ENCODE measurements around the gene HOXB13. TPM values are rescaled to one million over a fixed set of nuclear protein-coding genes. Genes with fewer than 3 reads are reported as not detected.

Gene HOXB13
- total and polyA plus RNA-seq, 2 donors (not counting 3 experiments of a cell fraction or from before 2014, with no cell fraction given), result not detected

- no TSS peak for BruUV-seq (replicated peaks)
- H3K79me2 ChIP-seq (ENCODE audit: control insufficient read depth, insufficient read depth, low read length), result no peaks in the 10 kb centered on the region
- H3K4me3 ChIP-seq (replicated peaks in 1 of 3; ENCODE audit: insufficient read depth in 1 of 3, low read depth in 1 of 3, low read length in 3 of 3), result no peak overlapping the region
- intact Hi-C loops (cut with micrococcal nuclease) (no loop called here), dilution Hi-C loops (cut with MboI; ENCODE audit: extremely low pct_ligation_motif_present, low sequenced_read_pairs) (no loop called here)
- H3K27ac ChIP-seq (ENCODE audit: insufficient read depth, low read depth, low read length), result no peak overlapping the region
- ChIA-PET POLR2A (no interaction called here), CTCF (interaction anchor here (1.0 to 3.0 kb wide), 5 partner anchors 9 to 177 kb away, joined by 3 to 10 read pairs (median 4); no protein-coding TSS in a partner anchor)
- no peaks in the 10 kb centered on the region for H3K36me3 ChIP-seq (ENCODE audit: control insufficient read depth in 2 of 2, extremely low read depth in 1 of 2, insufficient read depth in 2 of 2, low read length in 2 of 2)
- no peaks in the 10 kb centered on the region for H3K9me1 ChIP-seq (replicated peaks; ENCODE audit: control insufficient read depth, extremely low read depth, insufficient read depth, low read length)
- FAIRE-seq (no peak), DNase-seq (ENCODE audit: low read depth, low spot score) (no peak)
- no peak overlapping the region for H2AFZ ChIP-seq (ENCODE audit: low read depth, low read length)
- H3K9me3 ChIP-seq (replicated peaks; ENCODE audit: control insufficient read depth, insufficient read depth, low read length), result no peaks in the 10 kb centered on the region
- H3K27me3 ChIP-seq (ENCODE audit: control insufficient read depth in 2 of 2, insufficient read depth in 2 of 2, low read length in 2 of 2), result peaks cover 32 to 48% of the 10 kb centered on the region in 2 experiments
- no peak for TF ChIP-seq GATA2 (IDR thresholded peaks at IDR 0.05; ENCODE audit: insufficient read depth, insufficient read length, low read depth, low read length)
- no peak for TF ChIP-seq FOS (IDR thresholded peaks at IDR 0.05; ENCODE audit: borderline replicate concordance, insufficient read depth, low read length)
- no peak for TF ChIP-seq MAX (IDR thresholded peaks at IDR 0.05; ENCODE audit: insufficient read depth, insufficient read length)
- TF ChIP-seq CTCF (IDR thresholded peaks at IDR 0.05; ENCODE audit: extremely low read depth in 1 of 2, insufficient read depth in 1 of 2, low read depth in 1 of 2, low read length in 2 of 2), result no peak
- no peak for TF ChIP-seq JUN (IDR thresholded peaks at IDR 0.05; ENCODE audit: borderline replicate concordance, insufficient read depth, insufficient read length, low read depth)
- no peak for TF ChIP-seq MYC (IDR thresholded peaks at IDR 0.05; ENCODE audit: low read depth, low read length)
- no peak for TF ChIP-seq POLR2AphosphoS5 (IDR thresholded peaks at IDR 0.05; ENCODE audit: insufficient read depth, low read depth, low read length)
- no peak for TF ChIP-seq POLR2A (IDR thresholded peaks at IDR 0.05; ENCODE audit: low read depth, low read length)
- no peak for TF ChIP-seq EZH2 (IDR thresholded peaks at IDR 0.05; ENCODE audit: borderline replicate concordance, low read depth, low read length, severe bottlenecking)
- H3K4me2 ChIP-seq (ENCODE audit: insufficient read depth, low read length), result no peak overlapping the region
- no peaks in the 10 kb centered on the region for H4K20me1 ChIP-seq (replicated peaks; ENCODE audit: control insufficient read depth, extremely low read depth, insufficient read depth, low read length)
- H3K4me1 ChIP-seq (ENCODE audit: control insufficient read depth, extremely low read depth, insufficient read depth, low read length), result no peaks in the 10 kb centered on the region
- no peak overlapping the region for H3K9ac ChIP-seq (replicated peaks; ENCODE audit: extremely low read depth, insufficient read depth, low read length)
Measured at GRCh38 chr17:48701864-48702532, 26.6 kb downstream of the HOXB13 start.

All from endothelial cell of umbilical vein (primary cell).